ENCODE measurements around the gene JAZF1. TPM values are rescaled to one million over a fixed set of nuclear protein-coding genes. Genes with fewer than 3 reads are reported as not detected.

Gene JAZF1
- total RNA-seq, 1 experiment from 2014 or later: 14.2 TPM

DNA sequence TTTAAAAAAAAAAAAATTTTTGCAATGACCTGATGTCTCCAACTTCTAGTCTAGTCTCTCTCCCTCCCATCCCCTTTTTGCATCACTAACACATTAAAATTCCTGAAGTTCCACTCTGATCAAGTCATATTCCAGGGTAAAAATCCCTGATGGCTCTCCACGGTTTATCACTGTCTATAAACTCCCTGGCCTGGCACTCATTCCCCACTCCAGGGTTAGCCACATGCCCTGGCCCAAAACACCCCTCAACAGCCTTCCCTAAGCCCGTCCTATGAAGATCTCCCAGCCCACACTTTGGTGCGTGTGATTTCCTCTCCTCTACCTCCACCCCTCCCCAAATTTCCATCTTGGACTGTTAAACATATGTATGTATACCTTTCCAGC, 125.4 kb downstream of the JAZF1 start:
- Mint-ChIP-seq H3K27me3 (ENCODE audit: insufficient read depth, unreplicated experiment) (no peaks in the 10 kb centered on the region), H3K4me3 (ENCODE audit: unreplicated experiment) (no peak overlapping the region), H3K36me3 (ENCODE audit: insufficient read depth, unreplicated experiment) (peaks cover 10% of the 10 kb centered on the region), H3K27ac (ENCODE audit: low read depth, unreplicated experiment) (no peak overlapping the region), H3K4me1 (ENCODE audit: insufficient read depth, unreplicated experiment) (peaks cover 11% of the 10 kb centered on the region), H3K9me3 (ENCODE audit: unreplicated experiment) (peaks cover 11% of the 10 kb centered on the region)
- intact Hi-C loops (cut with micrococcal nuclease): no loop called here
- TF ChIP-seq, protein P1, sequence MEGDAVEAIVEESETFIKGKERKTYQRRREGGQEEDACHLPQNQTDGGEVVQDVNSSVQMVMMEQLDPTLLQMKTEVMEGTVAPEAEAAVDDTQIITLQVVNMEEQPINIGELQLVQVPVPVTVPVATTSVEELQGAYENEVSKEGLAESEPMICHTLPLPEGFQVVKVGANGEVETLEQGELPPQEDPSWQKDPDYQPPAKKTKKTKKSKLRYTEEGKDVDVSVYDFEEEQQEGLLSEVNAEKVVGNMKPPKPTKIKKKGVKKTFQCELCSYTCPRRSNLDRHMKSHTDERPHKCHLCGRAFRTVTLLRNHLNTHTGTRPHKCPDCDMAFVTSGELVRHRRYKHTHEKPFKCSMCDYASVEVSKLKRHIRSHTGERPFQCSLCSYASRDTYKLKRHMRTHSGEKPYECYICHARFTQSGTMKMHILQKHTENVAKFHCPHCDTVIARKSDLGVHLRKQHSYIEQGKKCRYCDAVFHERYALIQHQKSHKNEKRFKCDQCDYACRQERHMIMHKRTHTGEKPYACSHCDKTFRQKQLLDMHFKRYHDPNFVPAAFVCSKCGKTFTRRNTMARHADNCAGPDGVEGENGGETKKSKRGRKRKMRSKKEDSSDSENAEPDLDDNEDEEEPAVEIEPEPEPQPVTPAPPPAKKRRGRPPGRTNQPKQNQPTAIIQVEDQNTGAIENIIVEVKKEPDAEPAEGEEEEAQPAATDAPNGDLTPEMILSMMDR (IDR thresholded peaks at IDR 0.05; ENCODE audit: unreplicated experiment): no peak
- CTCF ChIA-PET: interaction anchor here (0.6 to 2.3 kb wide), 5 partner anchors 14 to 1973 kb away, joined by 3 to 14 read pairs (median 4); no protein-coding TSS in a partner anchor
- no peak for DNase-seq (ENCODE audit: unreplicated experiment)
- no TSS peak for BruUV-seq (replicated peaks)
- POLR2A ChIA-PET: interaction anchor here (0.9 kb wide), 1 partner anchor 314 kb away, joined by 4 read pairs; no protein-coding TSS in a partner anchor

DNA sequence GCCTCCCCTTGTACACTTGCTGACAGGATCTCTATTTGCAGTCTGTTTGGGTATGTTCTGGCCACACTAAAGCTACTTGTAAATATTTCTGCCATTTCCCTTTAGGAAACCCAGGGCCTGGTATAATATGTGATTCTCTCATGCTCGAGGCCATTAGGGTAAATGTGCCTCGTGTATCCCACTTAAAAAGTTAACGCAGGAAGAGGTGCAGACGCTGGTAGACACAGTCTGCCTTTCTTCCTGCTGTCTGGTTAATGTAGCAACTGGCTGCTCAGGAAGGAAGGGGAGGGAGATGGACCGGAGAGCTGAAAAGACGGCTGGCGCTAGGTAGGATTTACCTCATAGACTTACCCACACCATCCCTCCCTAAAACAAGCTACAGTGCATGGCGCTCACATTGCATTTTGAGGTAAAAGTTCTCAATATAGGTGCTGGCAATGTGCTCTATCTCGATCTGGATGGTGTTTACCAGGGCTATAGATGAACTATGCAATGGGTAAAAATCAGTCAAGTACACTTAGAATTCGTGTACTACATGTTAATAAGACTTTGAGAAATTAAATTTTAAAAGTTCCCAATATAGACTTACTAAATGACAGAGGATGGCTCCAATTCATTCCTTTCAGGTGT, 125.9 kb downstream of the JAZF1 start:
- Mint-ChIP-seq H3K27ac (ENCODE audit: low read depth, unreplicated experiment) (no peak overlapping the region), H3K4me3 (ENCODE audit: unreplicated experiment) (no peak overlapping the region), H3K9me3 (ENCODE audit: unreplicated experiment) (peaks cover 6% of the 10 kb centered on the region), H3K36me3 (ENCODE audit: insufficient read depth, unreplicated experiment) (peaks cover 5% of the 10 kb centered on the region), H3K27me3 (ENCODE audit: insufficient read depth, unreplicated experiment) (no peaks in the 10 kb centered on the region), H3K4me1 (ENCODE audit: insufficient read depth, unreplicated experiment) (peaks cover 11% of the 10 kb centered on the region)
- TF ChIP-seq, protein P1 (IDR thresholded peaks at IDR 0.05; ENCODE audit: unreplicated experiment): no peak
- BruUV-seq (replicated peaks): no TSS peak
- CTCF ChIA-PET: interaction anchor here (0.6 to 2.3 kb wide), 3 partner anchors 34 to 1973 kb away, joined by 3 to 14 read pairs (median 3); no protein-coding TSS in a partner anchor
- POLR2A ChIA-PET: no interaction called here
- DNase-seq (ENCODE audit: unreplicated experiment): no peak
- intact Hi-C loops (cut with micrococcal nuclease): no loop called here

DNA sequence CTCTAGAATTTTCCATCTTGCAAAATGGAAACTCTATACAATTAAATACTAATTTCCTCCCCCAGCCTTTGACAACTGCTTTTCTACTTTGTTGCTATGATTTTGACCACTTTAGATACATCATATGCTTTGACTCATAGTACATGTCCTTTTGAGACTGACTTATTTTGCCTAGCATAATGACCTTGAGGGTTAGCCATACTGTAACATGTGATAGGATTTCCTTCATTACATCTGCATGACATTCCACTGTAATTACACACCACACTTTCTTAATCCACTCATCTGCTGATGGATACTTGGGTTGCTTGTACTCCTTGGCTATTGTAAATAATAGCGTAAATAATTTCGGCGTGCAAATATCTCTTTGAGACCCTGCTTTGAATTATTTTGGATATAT, 127.7 kb downstream of the JAZF1 start:
- DNase-seq (ENCODE audit: unreplicated experiment): no peak
- H3K4me3 Mint-ChIP-seq (ENCODE audit: unreplicated experiment): no peak overlapping the region
- H3K27ac Mint-ChIP-seq (ENCODE audit: low read depth, unreplicated experiment): no peak overlapping the region
- intact Hi-C loops (cut with micrococcal nuclease): no loop called here
- ChIA-PET POLR2A (no interaction called here), CTCF (no interaction called here)
- H3K9me3 Mint-ChIP-seq (ENCODE audit: unreplicated experiment): no peaks in the 10 kb centered on the region
- H3K27me3 Mint-ChIP-seq (ENCODE audit: insufficient read depth, unreplicated experiment): no peaks in the 10 kb centered on the region
- BruUV-seq (replicated peaks): no TSS peak
- TF ChIP-seq, protein P1 (IDR thresholded peaks at IDR 0.05; ENCODE audit: unreplicated experiment): no peak
- H3K36me3 Mint-ChIP-seq (ENCODE audit: insufficient read depth, unreplicated experiment): no peaks in the 10 kb centered on the region
- H3K4me1 Mint-ChIP-seq (ENCODE audit: insufficient read depth, unreplicated experiment): peaks cover 11% of the 10 kb centered on the region

DNA sequence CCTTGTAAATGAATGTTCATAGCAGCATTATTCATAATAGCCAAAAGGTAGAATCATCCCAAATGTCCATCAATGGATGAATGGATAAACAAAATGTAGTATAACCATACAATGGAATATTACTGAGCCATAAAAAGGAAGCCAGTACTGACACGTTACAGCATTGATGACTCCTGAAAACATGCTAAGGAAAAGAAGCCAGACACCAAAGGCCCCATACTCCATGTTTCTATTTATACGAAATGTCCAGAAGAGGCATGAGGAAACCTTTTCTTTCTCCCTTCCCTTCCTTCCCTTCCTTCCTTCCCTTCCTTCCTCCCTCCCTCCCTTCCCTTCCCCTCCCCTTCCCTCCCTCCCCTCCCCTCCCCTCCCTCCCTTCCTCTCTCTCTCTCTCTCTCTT, 131.9 kb downstream of the JAZF1 start:
- TF ChIP-seq, protein P1 (IDR thresholded peaks at IDR 0.05; ENCODE audit: unreplicated experiment): no peak
- H3K4me1 Mint-ChIP-seq (ENCODE audit: insufficient read depth, unreplicated experiment): peaks cover 6% of the 10 kb centered on the region
- CTCF ChIA-PET: no interaction called here
- no peak overlapping the region for H3K27ac Mint-ChIP-seq (ENCODE audit: low read depth, unreplicated experiment)
- H3K36me3 Mint-ChIP-seq (ENCODE audit: insufficient read depth, unreplicated experiment): no peaks in the 10 kb centered on the region
- no peaks in the 10 kb centered on the region for H3K27me3 Mint-ChIP-seq (ENCODE audit: insufficient read depth, unreplicated experiment)
- POLR2A ChIA-PET: interaction anchor here (0.7 kb wide), 1 partner anchor 11 kb away, joined by 3 read pairs; no protein-coding TSS in a partner anchor
- H3K4me3 Mint-ChIP-seq (ENCODE audit: unreplicated experiment): no peak overlapping the region
- no peaks in the 10 kb centered on the region for H3K9me3 Mint-ChIP-seq (ENCODE audit: unreplicated experiment)
- DNase-seq (ENCODE audit: unreplicated experiment): no peak
- intact Hi-C loops (cut with micrococcal nuclease): no loop called here
- no TSS peak for BruUV-seq (replicated peaks)

Data from MCF 10A (cell line).